B cell (primary cell): ENCODE results near the gene RAD51. TPM values are rescaled to one million over a fixed set of nuclear protein-coding genes. Genes with fewer than 3 reads are reported as not detected.

Source experiments
- ATAC-seq: fragments of 200-7000 bp; cut with Tn5 transposase; one replicate; pipeline ENCODE4 v1.10.0; 2021; ENCODE audit warnings: low read depth, mild to moderate bottlenecking, moderate number of reproducible peaks, moderate library complexity
- CTCF ChIA-PET: fragments of 350-600 bp; sonication (Branson Sonifier 250); formaldehyde crosslinking; loops from one replicate; lab custom pipeline; 2021; ENCODE audit warnings: antibody characterized with exemption, inconsistent platforms; lab: Charles Lee
- POLR2A ChIA-PET: fragments of 350-600 bp; sonication (Branson Sonifier 250); formaldehyde crosslinking; loops from one replicate; lab custom pipeline; 2021; ENCODE audit warnings: antibody characterized with exemption; lab: Charles Lee
- DNase-seq: peaks from one replicate; pipeline ENCODE4 v3.0.0; 2013
- H2AFZ ChIP-seq: 2 replicates; pipeline ENCODE4 v1.6.1; 2012; ENCODE audit warnings: mild to moderate bottlenecking, low read depth, low read length; ENCODE audit not compliant: insufficient read depth, poor library complexity, severe bottlenecking
- H3K27ac ChIP-seq, 2 donors: 1 replicate in 1 of 2; 2 replicates in 1 of 2; pipeline ENCODE4 v1.5.1; 2012 to 2013; ENCODE audit warnings: low read length in 2 of 2, mild to moderate bottlenecking in 2 of 2, moderate library complexity in 1 of 2
- H3K27me3 ChIP-seq, 4 experiments: fragments of 200-600 bp in 1 of 4; sonication (generic) in 1 of 4; replicated peaks in 1 of 4; 1 replicate in 2 of 4; 2 replicates in 2 of 4; pipeline versions ENCODE4 v1.6.1 to v1.7.0; 2013 to 2016; ENCODE audit warnings: low read length in 3 of 4, mild to moderate bottlenecking in 2 of 4, mixed read lengths in 1 of 4, moderate library complexity in 1 of 4; ENCODE audit not compliant: insufficient read depth in 4 of 4, control insufficient read depth in 3 of 4; ENCODE audit errors: control extremely low read depth in 1 of 4
- H3K36me3 ChIP-seq, 2 experiments: replicated peaks in 1 of 2; 1 replicate in 1 of 2; 2 replicates in 1 of 2; pipeline versions ENCODE4 v1.6.1 to v1.7.1; 2013; ENCODE audit warnings: low read length in 1 of 2; ENCODE audit not compliant: insufficient read depth in 2 of 2, control insufficient read depth in 1 of 2; ENCODE audit errors: control extremely low read depth in 1 of 2, extremely low read depth in 1 of 2
- H3K4me1 ChIP-seq, 2 donors: fragments of 200-600 bp in 1 of 2; sonication (generic) in 1 of 2; 1 replicate in 1 of 2; 2 replicates in 1 of 2; pipeline versions ENCODE4 v1.5.1 to v1.6.1; 2013 to 2017; ENCODE audit warnings: low read length in 2 of 2; ENCODE audit not compliant: control insufficient read depth in 2 of 2, insufficient read depth in 2 of 2
- H3K4me2 ChIP-seq: replicated peaks from 2 replicates; pipeline ENCODE3; 2012; ENCODE audit warnings: mild to moderate bottlenecking, low read depth, low read length; ENCODE audit not compliant: poor library complexity, severe bottlenecking
- H3K4me3 ChIP-seq, 5 experiments: fragments of 200-600 bp in 1 of 5; sonication (generic) in 1 of 5; 1 replicate in 3 of 5; 2 replicates in 2 of 5; pipeline versions ENCODE4 v1.5.1 to v1.7.0; 2011 to 2016; ENCODE audit warnings: low read length in 4 of 5, mild to moderate bottlenecking in 4 of 5, low read depth in 2 of 5, control low read depth in 1 of 5, moderate library complexity in 1 of 5; ENCODE audit not compliant: insufficient read depth in 1 of 5; ENCODE audit errors: control extremely low read depth in 1 of 5, extremely low read depth in 1 of 5
- H3K79me2 ChIP-seq: fragments of 200-600 bp; sonication (generic); one replicate; pipeline ENCODE4 v1.6.0; 2016; ENCODE audit warnings: low read length; ENCODE audit not compliant: control insufficient read depth, insufficient read depth
- H3K9ac ChIP-seq: fragments of 200-600 bp; sonication (generic); 2 replicates; pipeline ENCODE4 v1.6.1; 2017; ENCODE audit warnings: mild to moderate bottlenecking, low read length, moderate library complexity
- H3K9me3 ChIP-seq, 3 donors: one replicate each; pipeline versions ENCODE4 v1.6.1 to v1.7.1; 2013; ENCODE audit warnings: low read length in 2 of 3; ENCODE audit not compliant: control insufficient read depth in 2 of 3, insufficient read depth in 1 of 3; ENCODE audit errors: control extremely low read depth in 1 of 3
- H4K20me1 ChIP-seq: 2 replicates; pipeline ENCODE4 v1.6.0; 2012; ENCODE audit warnings: mild to moderate bottlenecking, low read length; ENCODE audit not compliant: insufficient read depth, control insufficient read depth, poor library complexity, severe bottlenecking
- H3K27ac Mint-ChIP-seq: one replicate; pipeline ENCODE4 v1.8.0; 2021; ENCODE audit warnings: mixed read lengths
- H3K27me3 Mint-ChIP-seq: one replicate; pipeline ENCODE4 v1.8.0; 2021; ENCODE audit warnings: mixed read lengths
- H3K4me1 Mint-ChIP-seq: one replicate; pipeline ENCODE4 v1.8.0; 2021; ENCODE audit warnings: mixed read lengths
- H3K4me3 Mint-ChIP-seq: one replicate; pipeline ENCODE4 v1.8.0; 2021; ENCODE audit warnings: mixed read lengths
- H3K9me3 Mint-ChIP-seq: one replicate; pipeline ENCODE4 v1.8.0; 2022; ENCODE audit warnings: mixed read lengths; ENCODE audit not compliant: insufficient read depth
- EZH2 ChIP-seq: IDR thresholded peaks from 2 replicates; pipeline ENCODE4 v1.6.1; 2012; ENCODE audit warnings: borderline replicate concordance, low read depth, mild to moderate bottlenecking, moderate library complexity, low read length; ENCODE audit not compliant: insufficient read depth, poor library complexity, severe bottlenecking
- WGBS: methylation state at CpG from one replicate; pipeline ENCODE4 v1.1.5; 2013; ENCODE audit warnings: missing lambda C conversion rate; ENCODE audit not compliant: insufficient coverage; 5-methylcytosine and 5-hydroxymethylcytosine counted together
- intact Hi-C: fragments of 100-400 bp; cut with micrococcal nuclease; formaldehyde crosslinking; loops from one replicate; pipeline ENCODE4 v1.10.0; 2022
- polyA plus RNA-seq: library from polyadenylated mRNA; depleted of rRNA; stranded (reverse); fragments of >200 nt; gene quantifications from 2 replicates; pipeline ENCODE4 v1.2.3, GENCODE V29; 2012
- total RNA-seq, 2 donors: library from RNA; stranded (reverse); fragments of 120-200 nt in 1 of 2; gene quantifications; 1 replicate in 1 of 2; 2 replicates in 1 of 2; pipeline versions ENCODE4 v1.2.3 to v1.2.4, GENCODE V29; 2013 to 2022
- TF ChIP-seq, protein P1 (sequence below): fragments of 200-600 bp; IDR thresholded peaks from one replicate; pipeline ENCODE4 v1.8.0; 2022; ENCODE audit warnings: antibody characterized with exemption, mild to moderate bottlenecking

RAD51 gene
- total and polyA plus RNA-seq, 2 donors (not counting 1 experiment from before 2014, with no cell fraction given): 0.67 to 1.9 TPM

DNA sequence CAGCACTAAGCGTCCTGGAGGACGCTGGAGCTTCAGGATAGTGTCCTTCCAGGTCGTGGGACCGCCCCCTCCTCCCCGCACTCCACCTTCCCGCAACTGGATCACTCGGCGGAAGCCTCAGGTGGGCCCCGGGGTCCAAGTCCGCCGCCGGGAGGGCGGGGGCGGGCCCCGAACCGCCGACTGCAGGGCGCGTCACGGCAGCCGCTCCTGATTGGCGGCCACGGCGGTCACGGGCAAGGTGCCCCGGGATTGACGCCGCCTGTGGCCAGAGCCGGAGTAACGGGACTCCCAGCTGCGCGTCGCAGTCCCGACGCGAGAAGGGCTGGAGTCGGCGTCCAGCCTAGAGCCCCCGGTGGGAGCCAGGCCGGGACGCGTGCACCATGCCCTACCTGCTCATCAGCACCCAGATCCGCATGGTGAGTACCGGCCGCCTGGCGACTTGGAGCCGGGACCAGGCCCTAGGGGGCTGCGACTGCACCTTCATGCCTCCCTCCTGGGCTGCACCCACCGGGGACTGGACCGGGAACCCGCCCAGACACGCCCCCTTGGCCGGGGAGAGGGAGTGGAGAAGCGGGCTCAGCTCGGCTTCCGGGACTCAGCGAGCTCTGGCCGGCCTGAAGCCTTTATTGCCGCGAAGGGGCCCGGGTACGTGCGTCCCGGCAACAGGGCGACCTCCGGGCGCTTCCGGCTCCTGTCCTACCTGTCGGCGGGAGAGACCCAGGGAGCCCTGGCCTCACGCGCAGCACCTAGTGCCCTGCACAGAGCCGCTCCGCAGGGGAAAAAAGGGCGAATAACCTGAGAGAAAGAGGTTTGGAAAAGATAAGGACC, 69.0 kb downstream of the RAD51 start, which contains the start of gene GCHFR:
GCHFR (plus strand) TSS at position 268 of the 828 bp plus-strand sequence; CDS start at position 381, 113 bp downstream.
- DNase-seq: peak; percentile 76
- H3K27me3 Mint-ChIP-seq: no peaks in the 10 kb centered on the region
- ChIA-PET CTCF (interaction anchor here (1.1 to 4.3 kb wide), 5 partner anchors 14 to 456 kb away, joined by 3 to 24 read pairs (median 4); partner anchors contain the start of genes PLCB2 and RAD51), POLR2A (interaction anchor here (0.6 to 1.6 kb wide), 4 partner anchors 13 to 94 kb away, joined by 3 to 8 read pairs (median 4); partner anchors contain the start of gene RAD51)
- H3K9me3 Mint-ChIP-seq: no peaks in the 10 kb centered on the region
- no peaks in the 10 kb centered on the region for H3K9me3 ChIP-seq
- peaks cover 28 to 42% of the 10 kb centered on the region in 2 donors for H3K4me1 ChIP-seq
- H2AFZ ChIP-seq: peak within 1 kb of the TSS; percentile 92
- 1% methylated on average over 73 of the region's 75 CpGs for WGBS
- no peaks in the 10 kb centered on the region for H3K79me2 ChIP-seq
- ATAC-seq: peak; percentile 74
- peak within 1 kb of the TSS; percentile 68 for H3K27ac Mint-ChIP-seq
- peak within 1 kb of the TSS; percentile 24 to 35 for H3K27ac ChIP-seq
- peaks cover 0 to 11% of the 10 kb centered on the region in 2 experiments for H3K36me3 ChIP-seq
- H3K9ac ChIP-seq: peak within 1 kb of the TSS; percentile 68
- intact Hi-C loops: loop anchor here (1.0 kb wide), 1 partner anchor 9 kb away; the partner anchor contains the start of gene RMDN3
- peaks cover 32% of the 10 kb centered on the region for H3K4me1 Mint-ChIP-seq
- peak within 1 kb of the TSS; percentile 89 for H3K4me3 Mint-ChIP-seq
- peak within 1 kb of the TSS; percentile 51 to 87 (median 78) for H3K4me3 ChIP-seq
- no peaks in the 10 kb centered on the region for H4K20me1 ChIP-seq
- no peaks in the 10 kb centered on the region for H3K27me3 ChIP-seq
- no peak for TF ChIP-seq EZH2
- TF ChIP-seq, protein P1, sequence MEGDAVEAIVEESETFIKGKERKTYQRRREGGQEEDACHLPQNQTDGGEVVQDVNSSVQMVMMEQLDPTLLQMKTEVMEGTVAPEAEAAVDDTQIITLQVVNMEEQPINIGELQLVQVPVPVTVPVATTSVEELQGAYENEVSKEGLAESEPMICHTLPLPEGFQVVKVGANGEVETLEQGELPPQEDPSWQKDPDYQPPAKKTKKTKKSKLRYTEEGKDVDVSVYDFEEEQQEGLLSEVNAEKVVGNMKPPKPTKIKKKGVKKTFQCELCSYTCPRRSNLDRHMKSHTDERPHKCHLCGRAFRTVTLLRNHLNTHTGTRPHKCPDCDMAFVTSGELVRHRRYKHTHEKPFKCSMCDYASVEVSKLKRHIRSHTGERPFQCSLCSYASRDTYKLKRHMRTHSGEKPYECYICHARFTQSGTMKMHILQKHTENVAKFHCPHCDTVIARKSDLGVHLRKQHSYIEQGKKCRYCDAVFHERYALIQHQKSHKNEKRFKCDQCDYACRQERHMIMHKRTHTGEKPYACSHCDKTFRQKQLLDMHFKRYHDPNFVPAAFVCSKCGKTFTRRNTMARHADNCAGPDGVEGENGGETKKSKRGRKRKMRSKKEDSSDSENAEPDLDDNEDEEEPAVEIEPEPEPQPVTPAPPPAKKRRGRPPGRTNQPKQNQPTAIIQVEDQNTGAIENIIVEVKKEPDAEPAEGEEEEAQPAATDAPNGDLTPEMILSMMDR: peak; percentile 41
- H3K4me2 ChIP-seq: peak within 1 kb of the TSS; percentile 99
